Testis (tissue), 3 donors: Measurements from ENCODE around the gene HAPLN2. TPM values are rescaled to one million over a fixed set of nuclear protein-coding genes. Genes with fewer than 3 reads are reported as not detected.

ENCODE experiments used
- DNase-seq: peaks from one replicate; pipeline ENCODE4 v3.0.0-alpha.2; 2019
- H3K27ac ChIP-seq, 2 donors: fragments of 200-600 bp; sonication (generic); one replicate each; pipeline ENCODE4 v1.5.1; 2019
- H3K27me3 ChIP-seq: fragments of 200-600 bp; sonication (generic); one replicate; pipeline ENCODE4 v1.5.1; 2019
- H3K36me3 ChIP-seq: fragments of 200-600 bp; sonication (generic); one replicate; pipeline ENCODE4 v1.5.1; 2017; ENCODE audit warnings: low read depth; ENCODE audit errors: missing control alignments
- H3K4me1 ChIP-seq: fragments of 200-600 bp; sonication (generic); one replicate; pipeline ENCODE4 v1.5.1; 2019
- H3K4me3 ChIP-seq, 2 donors: fragments of 200-600 bp; sonication (generic); one replicate each; pipeline ENCODE4 v1.5.1; 2017 to 2019
- H3K9me3 ChIP-seq: fragments of 200-600 bp; sonication (generic); one replicate; pipeline ENCODE4 v1.5.1; 2017
- POLR2A ChIP-seq: fragments of 450-650 bp; IDR thresholded peaks from one replicate; pipeline ENCODE4 v1.6.1; 2017; ENCODE audit warnings: antibody characterized with exemption, mild to moderate bottlenecking, moderate library complexity
- WGBS, 2 donors: methylation state at CpG; one replicate each; pipeline ENCODE4 v1.1.5; 2018; 5-methylcytosine and 5-hydroxymethylcytosine counted together
- intact Hi-C: fragments of 100-400 bp; cut with DNase I; formaldehyde crosslinking; loops from one replicate; pipeline ENCODE4 v1.15.1; 2023; ENCODE audit warnings: low total_unique reads
- polyA plus RNA-seq: library from polyadenylated mRNA; stranded (reverse); fragments of 350-450 nt; fragmentation: Illumina TruSeq; extraction: RNeasy Lipid Tissue Mini Kit (QIAGEN cat#74804); gene quantifications from one replicate; pipeline ENCODE4 v1.2.3, GENCODE V29; 2014; ENCODE audit warnings: low read depth, low replicate concordance; ENCODE audit not compliant: insufficient read depth
- total RNA-seq, 2 donors: library from RNA; depleted of rRNA; stranded (reverse); fragments of >200 nt; gene quantifications; one replicate each; pipeline ENCODE4 v1.2.3, GENCODE V29; 2016
- TF ChIP-seq, protein P1 (sequence below), 3 experiments: fragments of 450-650 bp in 2 of 3; fragments of 200-600 bp in 1 of 3; sonication (generic) in 1 of 3; IDR thresholded peaks; one replicate each; pipeline ENCODE4 v1.5.1; 2016 to 2019; ENCODE audit warnings: antibody characterized with exemption in 3 of 3, mild to moderate bottlenecking in 2 of 3, moderate library complexity in 1 of 3

The HAPLN2 gene
- total and polyA plus RNA-seq, 3 donors from 2014 or later, result 1.5 to 6.0 (median 5.5) TPM

DNA sequence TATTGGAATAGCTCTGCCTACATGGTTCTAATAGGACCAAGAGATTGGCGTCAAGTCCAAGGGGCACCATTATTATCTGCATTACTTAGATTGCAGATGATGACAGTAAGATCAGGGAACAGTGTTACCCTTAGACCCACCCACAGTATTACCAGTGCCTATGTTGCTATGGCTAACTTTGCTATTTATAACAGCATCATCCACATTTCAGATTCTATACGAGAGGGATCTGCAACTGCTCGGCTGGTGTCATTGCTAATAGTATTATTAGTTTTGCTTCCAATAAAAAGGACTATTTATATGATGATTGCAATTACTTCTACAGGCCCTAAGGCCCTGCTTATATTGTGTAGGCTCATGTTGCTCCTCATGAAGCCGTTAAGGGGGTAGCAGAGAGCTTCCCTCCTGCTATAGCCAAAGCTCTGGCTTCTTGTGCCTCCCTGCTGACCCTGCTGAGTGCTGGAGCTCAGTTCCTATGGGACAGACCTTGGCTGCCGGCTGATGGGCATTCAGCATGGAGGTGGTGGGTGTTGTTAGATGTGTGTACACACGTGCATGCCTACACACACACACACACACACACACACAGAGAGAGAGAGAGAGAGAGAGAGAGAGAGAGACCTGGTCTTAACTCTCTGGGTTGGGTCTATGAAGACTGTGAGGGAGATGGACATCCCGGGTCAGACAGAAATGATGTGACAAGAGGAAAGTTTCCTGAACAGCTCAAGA lies 24.0 kb downstream of the HAPLN2 start:
- Histone ChIP-seq H3K27me3 (no peaks in the 10 kb centered on the region), H3K27ac (no peak overlapping the region), H3K4me3 (no peak overlapping the region), H3K4me1 (peaks cover 11% of the 10 kb centered on the region), H3K36me3 (no peaks in the 10 kb centered on the region), H3K9me3 (no peaks in the 10 kb centered on the region)
- DNase-seq, result no peak
- WGBS, 2 donors, result 76 to 77% methylated on average over 6 of the region's 7 CpGs
- intact Hi-C loops, result no loop called here
- no peak for TF ChIP-seq POLR2A
- TF ChIP-seq, protein P1, sequence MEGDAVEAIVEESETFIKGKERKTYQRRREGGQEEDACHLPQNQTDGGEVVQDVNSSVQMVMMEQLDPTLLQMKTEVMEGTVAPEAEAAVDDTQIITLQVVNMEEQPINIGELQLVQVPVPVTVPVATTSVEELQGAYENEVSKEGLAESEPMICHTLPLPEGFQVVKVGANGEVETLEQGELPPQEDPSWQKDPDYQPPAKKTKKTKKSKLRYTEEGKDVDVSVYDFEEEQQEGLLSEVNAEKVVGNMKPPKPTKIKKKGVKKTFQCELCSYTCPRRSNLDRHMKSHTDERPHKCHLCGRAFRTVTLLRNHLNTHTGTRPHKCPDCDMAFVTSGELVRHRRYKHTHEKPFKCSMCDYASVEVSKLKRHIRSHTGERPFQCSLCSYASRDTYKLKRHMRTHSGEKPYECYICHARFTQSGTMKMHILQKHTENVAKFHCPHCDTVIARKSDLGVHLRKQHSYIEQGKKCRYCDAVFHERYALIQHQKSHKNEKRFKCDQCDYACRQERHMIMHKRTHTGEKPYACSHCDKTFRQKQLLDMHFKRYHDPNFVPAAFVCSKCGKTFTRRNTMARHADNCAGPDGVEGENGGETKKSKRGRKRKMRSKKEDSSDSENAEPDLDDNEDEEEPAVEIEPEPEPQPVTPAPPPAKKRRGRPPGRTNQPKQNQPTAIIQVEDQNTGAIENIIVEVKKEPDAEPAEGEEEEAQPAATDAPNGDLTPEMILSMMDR (IDR thresholded peaks at IDR 0.05), result no peak

DNA sequence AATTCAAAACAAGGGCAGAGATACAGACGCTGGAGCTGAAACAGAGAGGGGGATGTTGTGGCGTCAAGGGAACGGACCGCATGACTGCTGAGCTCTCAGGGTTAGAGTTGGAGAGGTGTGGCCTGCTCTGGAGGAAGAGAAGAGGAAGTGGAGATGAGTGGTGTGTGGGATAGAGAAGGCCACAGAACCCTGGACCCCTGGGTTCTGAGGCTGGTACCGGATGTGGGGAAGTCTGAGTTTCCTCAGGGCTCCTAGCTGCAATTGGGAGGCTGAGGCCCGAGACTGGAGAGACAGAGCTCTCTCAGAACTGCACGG lies 24.5 kb downstream of the HAPLN2 start:
- Histone ChIP-seq H3K27me3 (no peaks in the 10 kb centered on the region), H3K36me3 (no peaks in the 10 kb centered on the region), H3K27ac (no peak overlapping the region), H3K4me1 (peaks cover 9% of the 10 kb centered on the region), H3K9me3 (no peaks in the 10 kb centered on the region), H3K4me3 (no peak overlapping the region)
- 66 to 85% methylated on average over 7 of the region's 7 CpGs for WGBS, 2 donors
- TF ChIP-seq, protein P1 (IDR thresholded peaks at IDR 0.05), result no peak
- TF ChIP-seq POLR2A, result no peak
- DNase-seq, result no peak
- intact Hi-C loops, result no loop called here

DNA sequence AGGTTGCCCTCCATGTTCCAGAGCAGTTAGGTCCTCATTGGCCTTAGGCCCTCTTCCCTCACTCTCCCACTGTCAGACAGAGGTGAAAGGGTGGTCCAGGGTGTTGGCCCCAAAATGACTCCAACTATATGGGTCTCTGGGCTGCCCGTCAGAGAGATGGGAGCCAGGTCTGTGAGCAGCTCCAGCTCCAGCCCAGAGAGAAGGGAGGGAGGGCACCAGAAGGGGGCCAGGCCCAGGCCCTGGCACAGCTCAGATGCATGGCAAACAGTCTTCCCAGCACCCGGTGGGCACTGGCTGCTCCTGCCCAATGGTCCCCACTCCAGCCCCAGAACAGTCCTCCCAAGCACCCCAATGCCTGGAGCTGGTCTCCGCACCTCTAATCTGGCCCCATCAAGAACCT lies 24.9 kb downstream of the HAPLN2 start:
- WGBS, 2 donors, result 97 to 100% methylated on average over 2 to 3 of the region's 3 CpGs
- no peak for TF ChIP-seq POLR2A
- TF ChIP-seq, protein P1 (IDR thresholded peaks at IDR 0.05), result no peak
- no peaks in the 10 kb centered on the region for H3K27me3 ChIP-seq
- H3K36me3 ChIP-seq, result no peaks in the 10 kb centered on the region
- intact Hi-C loops, result no loop called here
- H3K9me3 ChIP-seq, result no peaks in the 10 kb centered on the region
- H3K4me1 ChIP-seq, result peaks cover 9% of the 10 kb centered on the region
- DNase-seq, result no peak
- H3K27ac ChIP-seq, result no peak overlapping the region
- no peak overlapping the region for H3K4me3 ChIP-seq

DNA sequence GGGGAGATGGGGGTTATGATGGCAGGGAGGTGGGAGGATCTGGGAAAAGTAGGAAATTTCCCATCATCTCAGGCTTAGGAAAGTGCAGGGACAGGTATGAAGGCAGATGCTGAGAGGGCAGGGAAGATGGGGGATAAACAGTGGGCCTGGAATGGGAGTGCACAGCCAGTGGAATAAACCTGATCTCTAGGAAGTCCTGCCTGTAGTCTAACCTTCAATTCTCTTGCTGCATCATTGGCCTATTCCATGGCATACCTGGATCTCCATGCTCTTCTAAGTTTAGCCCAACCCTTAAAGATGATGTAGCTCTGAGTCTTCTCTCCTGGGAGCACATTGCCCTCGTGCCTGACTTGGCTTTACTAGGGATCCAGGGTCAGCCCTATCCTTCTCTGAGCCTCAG lies 25.4 kb downstream of the HAPLN2 start:
- Histone ChIP-seq H3K27me3 (no peaks in the 10 kb centered on the region), H3K4me3 (no peak overlapping the region), H3K27ac (no peak overlapping the region), H3K4me1 (peaks cover 6% of the 10 kb centered on the region), H3K36me3 (no peaks in the 10 kb centered on the region), H3K9me3 (no peaks in the 10 kb centered on the region)
- no peak for DNase-seq
- TF ChIP-seq POLR2A, result no peak
- TF ChIP-seq, protein P1 (IDR thresholded peaks at IDR 0.05), result no peak
- intact Hi-C loops, result no loop called here
- 62 to 67% methylated on average over 1 of the region's 1 CpG for WGBS, 2 donors

DNA sequence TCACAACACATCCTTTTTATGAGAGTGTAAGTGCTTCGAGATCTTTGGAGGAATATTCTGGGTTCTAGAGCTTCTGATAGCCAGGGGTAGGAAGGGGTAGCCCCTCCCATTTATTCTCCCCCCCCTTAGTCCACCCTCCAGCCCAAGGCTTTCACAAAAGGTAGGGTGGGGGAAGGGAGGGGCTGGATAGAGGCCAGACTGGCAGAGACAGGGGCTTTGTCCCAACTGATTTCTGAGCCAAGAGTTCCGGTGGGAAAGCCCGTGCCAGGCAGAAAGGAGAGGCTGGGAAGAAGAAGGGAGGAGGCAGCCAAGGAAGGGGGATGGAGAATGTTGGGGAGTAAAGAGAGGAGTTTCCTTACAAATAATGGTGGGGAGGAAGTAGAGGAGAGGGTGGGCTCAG lies 25.8 kb downstream of the HAPLN2 start:
- TF ChIP-seq POLR2A, result no peak
- TF ChIP-seq, protein P1 (IDR thresholded peaks at IDR 0.05), result no peak
- Histone ChIP-seq H3K27me3 (no peaks in the 10 kb centered on the region), H3K4me3 (no peak overlapping the region), H3K27ac (no peak overlapping the region), H3K4me1 (peaks cover 6% of the 10 kb centered on the region), H3K36me3 (no peaks in the 10 kb centered on the region), H3K9me3 (no peaks in the 10 kb centered on the region)
- 67 to 71% methylated on average over 3 of the region's 3 CpGs for WGBS, 2 donors
- no peak for DNase-seq
- intact Hi-C loops, result no loop called here
